ENCODE data around the gene SMPD1.

DNA sequence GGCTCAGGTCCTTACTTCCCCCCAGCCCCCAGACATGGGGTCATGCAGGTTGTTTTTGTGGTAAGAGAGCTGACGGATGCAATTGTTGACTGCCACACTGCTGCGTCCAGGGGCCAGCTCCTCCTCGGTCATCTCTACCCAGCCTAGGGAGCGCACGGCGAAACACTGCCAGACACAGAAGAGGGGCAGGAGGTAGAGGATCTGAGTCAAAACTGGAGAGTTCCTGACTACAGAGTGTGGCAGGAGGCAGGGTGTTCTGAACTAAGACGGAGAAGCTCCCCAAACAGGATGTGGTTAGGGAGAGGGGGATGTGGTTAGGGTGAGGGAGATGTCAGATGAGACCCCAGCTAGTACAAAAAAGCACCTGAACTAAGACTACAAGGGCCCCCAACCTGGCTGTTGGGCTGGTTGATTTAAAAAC, 12.3 kb downstream of the SMPD1 start:
- TF ChIP-seq, protein P1, sequence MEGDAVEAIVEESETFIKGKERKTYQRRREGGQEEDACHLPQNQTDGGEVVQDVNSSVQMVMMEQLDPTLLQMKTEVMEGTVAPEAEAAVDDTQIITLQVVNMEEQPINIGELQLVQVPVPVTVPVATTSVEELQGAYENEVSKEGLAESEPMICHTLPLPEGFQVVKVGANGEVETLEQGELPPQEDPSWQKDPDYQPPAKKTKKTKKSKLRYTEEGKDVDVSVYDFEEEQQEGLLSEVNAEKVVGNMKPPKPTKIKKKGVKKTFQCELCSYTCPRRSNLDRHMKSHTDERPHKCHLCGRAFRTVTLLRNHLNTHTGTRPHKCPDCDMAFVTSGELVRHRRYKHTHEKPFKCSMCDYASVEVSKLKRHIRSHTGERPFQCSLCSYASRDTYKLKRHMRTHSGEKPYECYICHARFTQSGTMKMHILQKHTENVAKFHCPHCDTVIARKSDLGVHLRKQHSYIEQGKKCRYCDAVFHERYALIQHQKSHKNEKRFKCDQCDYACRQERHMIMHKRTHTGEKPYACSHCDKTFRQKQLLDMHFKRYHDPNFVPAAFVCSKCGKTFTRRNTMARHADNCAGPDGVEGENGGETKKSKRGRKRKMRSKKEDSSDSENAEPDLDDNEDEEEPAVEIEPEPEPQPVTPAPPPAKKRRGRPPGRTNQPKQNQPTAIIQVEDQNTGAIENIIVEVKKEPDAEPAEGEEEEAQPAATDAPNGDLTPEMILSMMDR (IDR thresholded peaks at IDR 0.05) = no peak
- TF ChIP-seq ZFX (IDR thresholded peaks at IDR 0.05; ENCODE audit: borderline replicate concordance) = no peak
